Measurements from ENCODE around the gene IRAG1. TPM values are rescaled to one million over a fixed set of nuclear protein-coding genes. Genes with fewer than 3 reads are reported as not detected.

IRAG1 gene
- total and polyA plus RNA-seq, 2 experiments from 2014 or later: 1.5 to 2.7 TPM

GRCh38 chr11:10676919-10677318 lies 16.6 kb downstream of the IRAG1 start:
- H3K4me1 ChIP-seq (ENCODE audit: insufficient read depth): peaks cover 3% of the 10 kb centered on the region; the same call in 1 of the 2 replicates
- H3K27ac ChIP-seq (ENCODE audit: low read depth): no peak overlapping the region
- H3K79me2 ChIP-seq (replicated peaks; ENCODE audit: insufficient read depth): no peaks in the 10 kb centered on the region
- no peak overlapping the region for H3K27ac Mint-ChIP-seq
- no peaks in the 10 kb centered on the region for H3K36me3 ChIP-seq (ENCODE audit: insufficient read depth)
- no peaks in the 10 kb centered on the region for H3F3A ChIP-seq (replicated peaks; ENCODE audit: low read depth)
- no peak overlapping the region for H3K4me2 ChIP-seq
- no peaks in the 10 kb centered on the region for H3K9me2 ChIP-seq (ENCODE audit: insufficient read depth)
- H3K4me3 ChIP-seq: no peak overlapping the region
- H3K9me3 Mint-ChIP-seq: no peaks in the 10 kb centered on the region
- no peak overlapping the region for H3K4me3 Mint-ChIP-seq
- H4K20me1 ChIP-seq (replicated peaks; ENCODE audit: insufficient read depth): no peaks in the 10 kb centered on the region
- peaks cover 14% of the 10 kb centered on the region for H3K4me1 Mint-ChIP-seq
- ATAC-seq (no peak), DNase-seq (ENCODE audit: low spot score) (no peak)
- peaks cover 4% of the 10 kb centered on the region for H3K27me3 Mint-ChIP-seq (ENCODE audit: insufficient read depth, low read depth, poor library complexity)
- H3K36me3 Mint-ChIP-seq (ENCODE audit: low read depth): no peaks in the 10 kb centered on the region
- no peak for TF ChIP-seq ZNF114 (CRISPR knock-in tag; IDR thresholded peaks at IDR 0.05)
- no peak for TF ChIP-seq STAT1 (IDR thresholded peaks at IDR 0.05; ENCODE audit: unreplicated experiment)
- TF ChIP-seq REST (IDR thresholded peaks at IDR 0.05; ENCODE audit: unreplicated experiment): no peak
- no peak for TF ChIP-seq EZH2 (IDR thresholded peaks at IDR 0.05; ENCODE audit: low read depth, unreplicated experiment)
- no peak for TF ChIP-seq CREB1 (CRISPR knock-in tag; IDR thresholded peaks at IDR 0.05; ENCODE audit: low read depth)
- no peak for TF ChIP-seq JUNB (IDR thresholded peaks at IDR 0.05; ENCODE audit: unreplicated experiment)
- TF ChIP-seq POLR2AphosphoS5 (IDR thresholded peaks at IDR 0.05; ENCODE audit: low read depth): no peak
- no peak for TF ChIP-seq EZH2phosphoT487 (IDR thresholded peaks at IDR 0.05; ENCODE audit: unreplicated experiment)
- TF ChIP-seq ZNF331 (CRISPR knock-in tag; IDR thresholded peaks at IDR 0.05; ENCODE audit: low read depth): no peak
- TF ChIP-seq ZNF462 (CRISPR knock-in tag; IDR thresholded peaks at IDR 0.05): no peak
- no peak for TF ChIP-seq ETS1 (IDR thresholded peaks at IDR 0.05)
- TF ChIP-seq CTCF (conservative IDR thresholded peaks at IDR 0.05; ENCODE audit: low read depth in 2 of 2): no peak
- no peak for TF ChIP-seq NANOG (IDR thresholded peaks at IDR 0.05; ENCODE audit: borderline replicate concordance)
- no peaks in the 10 kb centered on the region for H3K27me3 ChIP-seq (ENCODE audit: insufficient read depth)
- no peak overlapping the region for H2AFZ ChIP-seq
